Liver (tissue), 9 donors: ENCODE measurements around the gene COL12A1. TPM values are rescaled to one million over a fixed set of nuclear protein-coding genes. Genes with fewer than 3 reads are reported as not detected.

Experiments
- DNase-seq: peaks from one replicate; pipeline ENCODE4 v3.0.0-alpha.2; 2017; ENCODE audit warnings: low spot score
- H3K27ac ChIP-seq, 2 donors: one replicate each; pipeline ENCODE4 v1.7.0; 2013; ENCODE audit warnings: inconsistent platforms in 2 of 2, low read length in 2 of 2, control low read depth in 1 of 2, low read depth in 1 of 2, mild to moderate bottlenecking in 1 of 2
- H3K27me3 ChIP-seq, 4 donors: one replicate each; pipeline versions ENCODE4 v1.6.1 to v1.7.0; 2013; ENCODE audit warnings: low read length in 3 of 4, inconsistent platforms in 1 of 4, mild to moderate bottlenecking in 1 of 4, moderate library complexity in 1 of 4; ENCODE audit not compliant: control insufficient read depth in 4 of 4, insufficient read depth in 4 of 4
- H3K36me3 ChIP-seq, 4 donors: one replicate each; pipeline versions ENCODE4 v1.6.1 to v1.7.0; 2013; ENCODE audit warnings: low read length in 3 of 4, mild to moderate bottlenecking in 3 of 4, low read depth in 1 of 4, moderate library complexity in 1 of 4; ENCODE audit not compliant: control insufficient read depth in 4 of 4, insufficient read depth in 3 of 4
- H3K4me1 ChIP-seq, 4 donors: one replicate each; pipeline versions ENCODE4 v1.6.1 to v1.7.0; 2013; ENCODE audit warnings: low read length in 3 of 4, mild to moderate bottlenecking in 3 of 4, moderate library complexity in 1 of 4; ENCODE audit not compliant: control insufficient read depth in 4 of 4, insufficient read depth in 4 of 4
- H3K4me3 ChIP-seq, 3 donors: one replicate each; pipeline versions ENCODE4 v1.6.1 to v1.7.0; 2013; ENCODE audit warnings: low read length in 3 of 3, control low read depth in 1 of 3, low read depth in 1 of 3, mild to moderate bottlenecking in 1 of 3
- H3K9ac ChIP-seq, 2 donors: one replicate each; pipeline ENCODE4 v1.7.0; 2013; ENCODE audit warnings: low read length in 2 of 2, mild to moderate bottlenecking in 2 of 2, moderate library complexity in 2 of 2, control low read depth in 1 of 2, low read depth in 1 of 2
- H3K9me3 ChIP-seq, 4 donors: one replicate each; pipeline versions ENCODE4 v1.6.1 to v1.7.0; 2013; ENCODE audit warnings: low read length in 3 of 4; ENCODE audit not compliant: control insufficient read depth in 4 of 4
- ATF3 ChIP-seq: IDR thresholded peaks from 2 replicates; pipeline ENCODE4 v1.6.1; 2016; ENCODE audit warnings: antibody characterized with exemption
- CTCF ChIP-seq: fragments of 150-350 bp; IDR thresholded peaks from 2 replicates; pipeline ENCODE4 v1.5.1; 2017; ENCODE audit warnings: improper control_type of control experiment, low read depth, low read length; ENCODE audit not compliant: missing input control
- EGR1 ChIP-seq, 2 donors: IDR thresholded peaks; 2 replicates each; pipeline ENCODE4 v1.6.1; 2016 to 2018; ENCODE audit warnings: antibody characterized with exemption in 2 of 2, low read depth in 2 of 2
- FOXA1 ChIP-seq: IDR thresholded peaks from 2 replicates; pipeline ENCODE4 v1.6.1; 2016; ENCODE audit warnings: antibody characterized with exemption
- GABPA ChIP-seq, 2 donors: IDR thresholded peaks in 1 of 2; conservative IDR thresholded peaks in 1 of 2; 2 replicates each; pipeline ENCODE4 v1.6.1; 2016; ENCODE audit warnings: antibody characterized with exemption in 2 of 2, mild to moderate bottlenecking in 1 of 2, moderate library complexity in 1 of 2
- HNF4A ChIP-seq, 2 donors: conservative IDR thresholded peaks; 2 replicates each; pipeline ENCODE4 v1.6.1; 2016; ENCODE audit warnings: antibody characterized with exemption in 2 of 2, mild to moderate bottlenecking in 2 of 2
- HNF4G ChIP-seq: IDR thresholded peaks from 2 replicates; pipeline ENCODE4 v1.6.1; 2016; ENCODE audit warnings: antibody characterized with exemption
- JUND ChIP-seq, 2 donors: IDR thresholded peaks; 2 replicates each; pipeline ENCODE4 v1.6.1; 2016; ENCODE audit warnings: antibody characterized with exemption in 2 of 2
- MAX ChIP-seq: IDR thresholded peaks from 2 replicates; pipeline ENCODE4 v1.6.1; 2016; ENCODE audit warnings: antibody characterized with exemption
- NR2F2 ChIP-seq: IDR thresholded peaks from 2 replicates; pipeline ENCODE4 v1.6.1; 2016; ENCODE audit warnings: antibody characterized with exemption
- RAD21 ChIP-seq, 2 donors: IDR thresholded peaks; 2 replicates each; pipeline ENCODE4 v1.6.1; 2016; ENCODE audit warnings: antibody characterized with exemption in 2 of 2, mild to moderate bottlenecking in 2 of 2
- RXRA ChIP-seq, 2 donors: IDR thresholded peaks; 2 replicates each; pipeline ENCODE4 v1.6.1; 2017 to 2018; ENCODE audit warnings: antibody characterized with exemption in 2 of 2, mild to moderate bottlenecking in 1 of 2
- SP1 ChIP-seq: IDR thresholded peaks from 2 replicates; pipeline ENCODE4 v1.6.1; 2018; ENCODE audit warnings: antibody characterized with exemption, mild to moderate bottlenecking
- YY1 ChIP-seq: IDR thresholded peaks from 2 replicates; pipeline ENCODE4 v1.6.1; 2016; ENCODE audit warnings: antibody characterized with exemption, mild to moderate bottlenecking
- WGBS: extraction: QIAGEN DNeasy Blood & Tissue Kit; methylation state at CpG from one replicate; pipeline ENCODE4 v1.1.7; 2013; 5-methylcytosine and 5-hydroxymethylcytosine counted together
- polyA plus RNA-seq, 2 donors: library from polyadenylated mRNA; stranded (reverse) in 1 of 2; unstranded in 1 of 2; fragments of 200-250 nt in 1 of 2; fragments of >200 nt in 1 of 2; fragmentation: Nextera tagmentation in 1 of 2; extraction: Ambion mirVana in 1 of 2; gene quantifications; one replicate each; pipeline versions ENCODE4 v1.2.1 to v1.2.3, GENCODE V29; 2013 to 2015
- total RNA-seq, 2 donors: library from RNA; depleted of rRNA; stranded (reverse); fragments of >200 nt; gene quantifications; one replicate each; pipeline ENCODE4 v1.2.3, GENCODE V29; 2014
- TF ChIP-seq, protein P1 (sequence below): IDR thresholded peaks from 2 replicates; pipeline ENCODE4 v1.6.1; 2016; ENCODE audit warnings: antibody characterized with exemption, mild to moderate bottlenecking
- TF ChIP-seq, protein P2 (sequence below): IDR thresholded peaks from 2 replicates; pipeline ENCODE4 v1.6.1; 2016; ENCODE audit warnings: antibody characterized with exemption
- donor health status: healthy.
- donor health status: healthy.
- donor health status: healthy.
- donor health status: healthy.
- donor health status: healthy.

Gene COL12A1
- total and polyA plus RNA-seq, 4 donors: 0.15 to 5.1 (median 1.8) TPM

GRCh38 chr6:75221116-75221515, 15.3 kb upstream of the COL12A1 start (continued):
- TF ChIP-seq, protein P1, sequence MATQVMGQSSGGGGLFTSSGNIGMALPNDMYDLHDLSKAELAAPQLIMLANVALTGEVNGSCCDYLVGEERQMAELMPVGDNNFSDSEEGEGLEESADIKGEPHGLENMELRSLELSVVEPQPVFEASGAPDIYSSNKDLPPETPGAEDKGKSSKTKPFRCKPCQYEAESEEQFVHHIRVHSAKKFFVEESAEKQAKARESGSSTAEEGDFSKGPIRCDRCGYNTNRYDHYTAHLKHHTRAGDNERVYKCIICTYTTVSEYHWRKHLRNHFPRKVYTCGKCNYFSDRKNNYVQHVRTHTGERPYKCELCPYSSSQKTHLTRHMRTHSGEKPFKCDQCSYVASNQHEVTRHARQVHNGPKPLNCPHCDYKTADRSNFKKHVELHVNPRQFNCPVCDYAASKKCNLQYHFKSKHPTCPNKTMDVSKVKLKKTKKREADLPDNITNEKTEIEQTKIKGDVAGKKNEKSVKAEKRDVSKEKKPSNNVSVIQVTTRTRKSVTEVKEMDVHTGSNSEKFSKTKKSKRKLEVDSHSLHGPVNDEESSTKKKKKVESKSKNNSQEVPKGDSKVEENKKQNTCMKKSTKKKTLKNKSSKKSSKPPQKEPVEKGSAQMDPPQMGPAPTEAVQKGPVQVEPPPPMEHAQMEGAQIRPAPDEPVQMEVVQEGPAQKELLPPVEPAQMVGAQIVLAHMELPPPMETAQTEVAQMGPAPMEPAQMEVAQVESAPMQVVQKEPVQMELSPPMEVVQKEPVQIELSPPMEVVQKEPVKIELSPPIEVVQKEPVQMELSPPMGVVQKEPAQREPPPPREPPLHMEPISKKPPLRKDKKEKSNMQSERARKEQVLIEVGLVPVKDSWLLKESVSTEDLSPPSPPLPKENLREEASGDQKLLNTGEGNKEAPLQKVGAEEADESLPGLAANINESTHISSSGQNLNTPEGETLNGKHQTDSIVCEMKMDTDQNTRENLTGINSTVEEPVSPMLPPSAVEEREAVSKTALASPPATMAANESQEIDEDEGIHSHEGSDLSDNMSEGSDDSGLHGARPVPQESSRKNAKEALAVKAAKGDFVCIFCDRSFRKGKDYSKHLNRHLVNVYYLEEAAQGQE: no peak
- TF ChIP-seq FOXA1: no peak
- TF ChIP-seq HNF4A (conservative IDR thresholded peaks at IDR 0.05): no peak
- no peak for TF ChIP-seq RAD21 (IDR thresholded peaks at IDR 0.05)
- TF ChIP-seq, protein P2, sequence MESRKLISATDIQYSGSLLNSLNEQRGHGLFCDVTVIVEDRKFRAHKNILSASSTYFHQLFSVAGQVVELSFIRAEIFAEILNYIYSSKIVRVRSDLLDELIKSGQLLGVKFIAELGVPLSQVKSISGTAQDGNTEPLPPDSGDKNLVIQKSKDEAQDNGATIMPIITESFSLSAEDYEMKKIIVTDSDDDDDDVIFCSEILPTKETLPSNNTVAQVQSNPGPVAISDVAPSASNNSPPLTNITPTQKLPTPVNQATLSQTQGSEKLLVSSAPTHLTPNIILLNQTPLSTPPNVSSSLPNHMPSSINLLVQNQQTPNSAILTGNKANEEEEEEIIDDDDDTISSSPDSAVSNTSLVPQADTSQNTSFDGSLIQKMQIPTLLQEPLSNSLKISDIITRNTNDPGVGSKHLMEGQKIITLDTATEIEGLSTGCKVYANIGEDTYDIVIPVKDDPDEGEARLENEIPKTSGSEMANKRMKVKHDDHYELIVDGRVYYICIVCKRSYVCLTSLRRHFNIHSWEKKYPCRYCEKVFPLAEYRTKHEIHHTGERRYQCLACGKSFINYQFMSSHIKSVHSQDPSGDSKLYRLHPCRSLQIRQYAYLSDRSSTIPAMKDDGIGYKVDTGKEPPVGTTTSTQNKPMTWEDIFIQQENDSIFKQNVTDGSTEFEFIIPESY: no peak

DNA sequence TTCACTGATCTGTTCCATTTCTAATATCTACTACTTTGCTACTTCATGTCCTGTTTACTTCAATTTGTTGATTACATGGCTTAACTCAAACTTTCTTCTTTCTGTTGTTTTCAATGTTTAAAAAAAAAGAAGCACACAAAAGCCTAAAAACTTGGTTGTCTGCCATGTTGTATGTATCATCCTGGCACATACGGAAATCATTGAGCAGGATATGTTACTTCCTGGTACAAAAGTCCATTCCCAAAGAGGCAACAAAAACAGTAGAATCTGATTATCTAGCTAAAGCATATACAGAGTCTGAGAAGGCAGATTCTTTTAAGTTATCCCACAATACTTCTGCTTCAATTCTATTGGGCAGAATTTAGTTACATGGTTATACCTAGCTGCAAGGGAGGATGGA, 14.5 kb upstream of the COL12A1 start:
- Histone ChIP-seq H3K27me3 (no peaks in the 10 kb centered on the region), H3K4me3 (peak overlapping the region in 1 of 3 donors; percentile 28), H3K4me1 (peaks cover 8 to 27% (median 24%) of the 10 kb centered on the region in 4 donors), H3K9me3 (no peaks in the 10 kb centered on the region), H3K9ac (no peak overlapping the region), H3K36me3 (no peaks in the 10 kb centered on the region), H3K27ac (no peak overlapping the region)
- WGBS: 14% methylated on average over 1 of the region's 1 CpG
- DNase-seq: no peak
- TF ChIP-seq CTCF (no peak), SP1 (peak; percentile 51), GABPA (IDR thresholded peaks at IDR 0.05 in 1 of 2, conservative IDR thresholded peaks at IDR 0.05 in 1 of 2) (peak in 1 of 2 donors; percentile 61), EGR1 (IDR thresholded peaks at IDR 0.05; ENCODE audit: low read depth in 2 of 2) (peak in 1 of 2 donors; percentile 11), MAX (peak; percentile 47), HNF4G (no peak), HNF4A (conservative IDR thresholded peaks at IDR 0.05) (peak; percentile 75 to 76), NR2F2 (no peak), YY1 (peak; percentile 42)

DNA sequence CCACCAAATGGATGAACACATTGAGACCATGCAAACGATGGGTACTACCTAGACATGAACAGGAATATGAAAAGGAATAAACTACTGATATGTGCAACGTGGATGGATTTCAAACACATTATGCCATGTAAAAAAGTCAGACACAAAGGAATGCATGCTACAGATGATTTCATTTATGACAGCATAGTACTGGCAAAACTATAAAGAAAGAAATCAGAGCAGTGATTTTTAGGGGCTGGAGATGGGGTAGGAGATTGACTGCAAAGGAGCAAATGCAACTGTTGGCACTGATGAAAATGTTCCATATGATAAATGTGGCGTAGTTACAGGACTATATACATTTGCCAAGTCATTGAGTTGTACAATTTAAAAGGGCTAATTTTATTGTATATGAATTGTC, 13.4 kb upstream of the COL12A1 start:
- Histone ChIP-seq H3K4me3 (no peak overlapping the region), H3K9ac (no peak overlapping the region), H3K27me3 (no peaks in the 10 kb centered on the region), H3K36me3 (no peaks in the 10 kb centered on the region), H3K4me1 (peaks cover 8 to 22% (median 17%) of the 10 kb centered on the region in 4 donors), H3K9me3 (no peaks in the 10 kb centered on the region), H3K27ac (no peak overlapping the region)
- TF ChIP-seq, protein P2: no peak
- TF ChIP-seq YY1 (no peak), CTCF (no peak), HNF4G (no peak), NR2F2 (no peak), GABPA (IDR thresholded peaks at IDR 0.05 in 1 of 2, conservative IDR thresholded peaks at IDR 0.05 in 1 of 2) (no peak), FOXA1 (no peak), JUND (IDR thresholded peaks at IDR 0.05) (no peak), RXRA (IDR thresholded peaks at IDR 0.05) (no peak), EGR1 (IDR thresholded peaks at IDR 0.05; ENCODE audit: low read depth in 2 of 2) (no peak), RAD21 (IDR thresholded peaks at IDR 0.05) (no peak), MAX (no peak), ATF3 (no peak)
- 90% methylated on average over 3 of the region's 3 CpGs for WGBS
- no peak for DNase-seq
